NCI-H1417 (cell line): ENCODE results near the gene STH.
"Not testable (repeated sequence)": the region's sequence is repeated elsewhere in the genome, so short reads cannot be mapped to it uniquely, and the experiment has no call there.

ENCODE experiments used
- DNase-seq, 3 experiments: peaks; one replicate each; lab custom pipeline; 2025; lab: John Stamatoyannopoulos, UW

The STH gene

GRCh38 chr17:46006082-46006481 lies 7.0 kb downstream of the STH start:
- DNase-seq = not testable (repeated sequence)

GRCh38 chr17:46007461-46007965 lies 8.5 kb downstream of the STH start:
- no peak for DNase-seq

GRCh38 chr17:46008591-46008990 lies 9.5 kb downstream of the STH start:
- no peak for DNase-seq

- DNase-seq = no peak
Measured at GRCh38 chr17:46009681-46010596, 10.9 kb downstream of the STH start.

- DNase-seq = no peak
Measured at GRCh38 chr17:46010597-46011186, 11.6 kb downstream of the STH start.

- DNase-seq = no peak
Measured at GRCh38 chr17:46011711-46012505, 12.9 kb downstream of the STH start.

GRCh38 chr17:46012506-46013079 lies 13.5 kb downstream of the STH start:
- no peak for DNase-seq

GRCh38 chr17:46013127-46013501 lies 14.1 kb downstream of the STH start:
- no peak for DNase-seq

GRCh38 chr17:46013502-46014165 lies 14.6 kb downstream of the STH start:
- DNase-seq = peak in 1 of 3 experiments; percentile 28

- not testable (repeated sequence) for DNase-seq
Measured at GRCh38 chr17:46019408-46019925, 20.4 kb downstream of the STH start.

- no peak for DNase-seq
Measured at GRCh38 chr17:46020023-46020761, 21.1 kb downstream of the STH start.

- DNase-seq = no peak
Measured at GRCh38 chr17:46020998-46021397, 21.9 kb downstream of the STH start.

- not testable (repeated sequence) for DNase-seq
Measured at GRCh38 chr17:46023366-46023765, 24.3 kb downstream of the STH start.

- DNase-seq = no peak
Measured at GRCh38 chr17:46023783-46024388, 24.8 kb downstream of the STH start.

GRCh38 chr17:46024590-46024989 lies 25.5 kb downstream of the STH start:
- DNase-seq = no peak

- no peak for DNase-seq
Measured at GRCh38 chr17:46025060-46025459, 26.0 kb downstream of the STH start.

- DNase-seq = peak in 1 of 3 experiments; percentile 60
Measured at GRCh38 chr17:46025510-46026165, 26.6 kb downstream of the STH start.

- DNase-seq = no peak
Measured at GRCh38 chr17:46026166-46027047, 27.4 kb downstream of the STH start.
